Measurements from ENCODE around the gene YIPF5.

The YIPF5 gene

GRCh38 chr5:144177548-144177947 lies 7.1 kb upstream of the YIPF5 start:
- no peak for DNase-seq

- no peak for DNase-seq
Measured at GRCh38 chr5:144173766-144174165, 3.3 kb upstream of the YIPF5 start.

GRCh38 chr5:144169904-144170275 lies 569 bp downstream of the YIPF5 start:
- DNase-seq, result no peak

- DNase-seq, result no peak
Measured at GRCh38 chr5:144167998-144168397, 2.5 kb downstream of the YIPF5 start.

- no peak for DNase-seq
Measured at GRCh38 chr5:144166696-144167095, 3.8 kb downstream of the YIPF5 start.

- DNase-seq, result no peak
Measured at GRCh38 chr5:144162686-144163085, 7.8 kb downstream of the YIPF5 start.

GRCh38 chr5:144156767-144157171 lies 13.7 kb downstream of the YIPF5 start:
- DNase-seq, result no peak

GRCh38 chr5:144151026-144151425 lies 19.4 kb downstream of the YIPF5 start:
- no peak for DNase-seq

GRCh38 chr5:144144956-144145751 lies 25.3 kb downstream of the YIPF5 start:
- DNase-seq, result no peak

- no peak for DNase-seq
Measured at GRCh38 chr5:144143625-144144024, 26.8 kb downstream of the YIPF5 start.

GRCh38 chr5:144142824-144143162 lies 27.7 kb downstream of the YIPF5 start:
- no peak for DNase-seq

GRCh38 chr5:144142139-144142823 lies 28.2 kb downstream of the YIPF5 start:
- peak; percentile 10 for DNase-seq

- no peak for DNase-seq
Measured at GRCh38 chr5:144141585-144141984, 28.9 kb downstream of the YIPF5 start.

GRCh38 chr5:144139586-144139985 lies 30.9 kb downstream of the YIPF5 start:
- DNase-seq, result no peak

- DNase-seq, result no peak
Measured at GRCh38 chr5:144135113-144135762, 35.2 kb downstream of the YIPF5 start.

- no peak for DNase-seq
Measured at GRCh38 chr5:144134194-144134826, 36.1 kb downstream of the YIPF5 start.

GRCh38 chr5:144133050-144133633 lies 37.3 kb downstream of the YIPF5 start:
- no peak for DNase-seq

- DNase-seq, result no peak
Measured at GRCh38 chr5:144131261-144131660, 39.2 kb downstream of the YIPF5 start.

- no peak for DNase-seq
Measured at GRCh38 chr5:144130306-144130705, 40.2 kb downstream of the YIPF5 start.

- no peak for DNase-seq
Measured at GRCh38 chr5:144128844-144129243, 41.6 kb downstream of the YIPF5 start.

GRCh38 chr5:144126707-144127106 lies 43.8 kb downstream of the YIPF5 start:
- no peak for DNase-seq

- DNase-seq, result no peak
Measured at GRCh38 chr5:144125163-144125726, 45.2 kb downstream of the YIPF5 start.

GRCh38 chr5:144122641-144123040 lies 47.8 kb downstream of the YIPF5 start:
- no peak for DNase-seq

Measured in NCI-H1436 treated with DMSO at 0.1 percent for 48 hours (cell line).